Measurements from ENCODE around the gene CIP2A. TPM values are rescaled to one million over a fixed set of nuclear protein-coding genes. Genes with fewer than 3 reads are reported as not detected.

Gene CIP2A
- total RNA-seq, 1 donor from 2014 or later = 66.5 TPM

DNA sequence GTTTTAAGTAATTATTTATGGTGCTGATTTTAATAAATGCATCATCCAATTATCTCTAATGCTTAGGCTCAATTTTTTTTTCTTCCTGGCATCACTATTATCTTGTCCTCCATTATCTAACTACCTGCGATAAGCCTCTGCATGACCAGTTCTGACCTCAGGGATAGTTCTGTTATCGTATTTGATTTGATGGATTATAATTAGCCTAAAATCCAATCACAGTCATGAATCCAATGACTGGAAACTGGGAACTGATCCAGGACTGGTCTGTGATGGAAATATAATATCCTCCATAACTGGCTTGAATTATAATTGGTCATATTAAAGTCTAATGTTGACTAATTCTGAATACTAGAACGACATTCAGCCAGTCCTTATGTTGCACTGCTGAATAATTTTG lies 80.0 kb downstream of the CIP2A start:
- H3K36me3 ChIP-seq = no peaks in the 10 kb centered on the region
- no peak for DNase-seq (ENCODE audit: low spot score)
- H3K79me2 ChIP-seq (ENCODE audit: low read depth) = no peaks in the 10 kb centered on the region
- peaks cover 4% of the 10 kb centered on the region for H3F3A ChIP-seq (ENCODE audit: low read depth)
- Mint-ChIP-seq H3K4me3 (no peak overlapping the region), H3K27ac (no peak overlapping the region), H3K4me1 (peaks cover 13% of the 10 kb centered on the region), H3K36me3 (peaks cover 2% of the 10 kb centered on the region), H3K9me3 (no peaks in the 10 kb centered on the region), H3K27me3 (ENCODE audit: insufficient read depth, low read depth) (no peaks in the 10 kb centered on the region)
- H4K20me1 ChIP-seq (ENCODE audit: low read depth) = no peaks in the 10 kb centered on the region
- TF ChIP-seq, protein P1, sequence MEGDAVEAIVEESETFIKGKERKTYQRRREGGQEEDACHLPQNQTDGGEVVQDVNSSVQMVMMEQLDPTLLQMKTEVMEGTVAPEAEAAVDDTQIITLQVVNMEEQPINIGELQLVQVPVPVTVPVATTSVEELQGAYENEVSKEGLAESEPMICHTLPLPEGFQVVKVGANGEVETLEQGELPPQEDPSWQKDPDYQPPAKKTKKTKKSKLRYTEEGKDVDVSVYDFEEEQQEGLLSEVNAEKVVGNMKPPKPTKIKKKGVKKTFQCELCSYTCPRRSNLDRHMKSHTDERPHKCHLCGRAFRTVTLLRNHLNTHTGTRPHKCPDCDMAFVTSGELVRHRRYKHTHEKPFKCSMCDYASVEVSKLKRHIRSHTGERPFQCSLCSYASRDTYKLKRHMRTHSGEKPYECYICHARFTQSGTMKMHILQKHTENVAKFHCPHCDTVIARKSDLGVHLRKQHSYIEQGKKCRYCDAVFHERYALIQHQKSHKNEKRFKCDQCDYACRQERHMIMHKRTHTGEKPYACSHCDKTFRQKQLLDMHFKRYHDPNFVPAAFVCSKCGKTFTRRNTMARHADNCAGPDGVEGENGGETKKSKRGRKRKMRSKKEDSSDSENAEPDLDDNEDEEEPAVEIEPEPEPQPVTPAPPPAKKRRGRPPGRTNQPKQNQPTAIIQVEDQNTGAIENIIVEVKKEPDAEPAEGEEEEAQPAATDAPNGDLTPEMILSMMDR (IDR thresholded peaks at IDR 0.05) = no peak
- TF ChIP-seq EZH2 (IDR thresholded peaks at IDR 0.05) (no peak), EZH2phosphoT487 (IDR thresholded peaks at IDR 0.05) (no peak)
- no peak overlapping the region for H3K27ac ChIP-seq
- peak overlapping the region; percentile 22 for H3K4me2 ChIP-seq
- H3K9me3 ChIP-seq (ENCODE audit: low read depth) = no peaks in the 10 kb centered on the region
- H3K9ac ChIP-seq = no peak overlapping the region
- no peaks in the 10 kb centered on the region for H3K27me3 ChIP-seq
- no peak overlapping the region for H2AFZ ChIP-seq (replicated peaks)
- no peak overlapping the region for H3K4me3 ChIP-seq
- peaks cover 11% of the 10 kb centered on the region for H3K4me1 ChIP-seq

DNA sequence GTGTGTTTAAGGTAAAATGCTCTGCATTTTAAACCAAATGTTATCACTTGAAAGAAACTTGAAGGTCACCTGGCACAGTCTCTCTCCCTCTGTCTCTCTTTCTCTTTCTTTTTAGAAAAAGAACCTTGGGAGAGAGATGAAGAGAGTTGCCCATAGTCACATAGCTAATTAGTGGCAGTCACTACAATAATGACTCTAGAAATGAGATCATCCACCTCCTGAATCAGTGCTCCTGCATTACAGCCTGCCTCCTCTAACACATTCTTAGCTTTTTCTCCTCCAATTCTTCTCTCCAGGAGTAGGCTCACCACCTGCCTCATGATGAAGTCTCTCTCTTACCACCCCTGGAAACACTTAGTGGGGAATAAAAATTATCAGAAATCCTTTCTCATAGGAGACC lies 81.3 kb downstream of the CIP2A start:
- no peak overlapping the region for H3K27ac Mint-ChIP-seq
- Histone ChIP-seq H3K27me3 (no peaks in the 10 kb centered on the region), H3K79me2 (ENCODE audit: low read depth) (no peaks in the 10 kb centered on the region), H2AFZ (replicated peaks) (no peak overlapping the region), H3K9ac (no peak overlapping the region), H3F3A (ENCODE audit: low read depth) (peaks cover 4% of the 10 kb centered on the region), H3K27ac (no peak overlapping the region), H3K9me3 (ENCODE audit: low read depth) (no peaks in the 10 kb centered on the region), H4K20me1 (ENCODE audit: low read depth) (no peaks in the 10 kb centered on the region), H3K4me3 (no peak overlapping the region), H3K4me2 (no peak overlapping the region), H3K4me1 (peaks cover 11% of the 10 kb centered on the region), H3K36me3 (no peaks in the 10 kb centered on the region)
- TF ChIP-seq EZH2 (IDR thresholded peaks at IDR 0.05) (no peak), EZH2phosphoT487 (IDR thresholded peaks at IDR 0.05) (no peak)
- TF ChIP-seq, protein P1 (IDR thresholded peaks at IDR 0.05) = no peak
- H3K4me3 Mint-ChIP-seq = no peak overlapping the region
- H3K9me3 Mint-ChIP-seq = no peaks in the 10 kb centered on the region
- H3K36me3 Mint-ChIP-seq = no peaks in the 10 kb centered on the region
- DNase-seq (ENCODE audit: low spot score) = no peak
- no peaks in the 10 kb centered on the region for H3K27me3 Mint-ChIP-seq (ENCODE audit: insufficient read depth, low read depth)
- H3K4me1 Mint-ChIP-seq = peaks cover 13% of the 10 kb centered on the region

DNA sequence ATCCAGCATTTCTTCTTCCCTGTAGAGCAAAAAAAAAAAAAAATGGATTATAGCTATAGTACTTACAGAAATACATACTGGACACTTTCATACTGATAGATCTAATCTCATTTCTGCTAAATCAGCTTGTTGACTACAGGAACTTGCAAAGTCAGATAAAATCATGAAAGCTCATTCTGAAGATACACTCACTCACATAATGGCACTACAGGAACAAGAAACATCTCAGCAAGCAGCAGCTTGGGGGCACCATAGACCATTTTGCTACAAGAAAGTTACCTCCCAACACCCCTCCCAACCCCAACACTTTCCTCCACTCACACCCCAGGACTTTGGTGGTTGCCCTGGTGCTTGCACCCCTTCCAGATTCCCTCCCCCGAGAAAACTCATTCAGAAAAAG lies 83.4 kb downstream of the CIP2A start:
- Histone ChIP-seq H3K27me3 (no peaks in the 10 kb centered on the region), H3K4me3 (no peak overlapping the region), H3K9me3 (ENCODE audit: low read depth) (no peaks in the 10 kb centered on the region), H3K79me2 (ENCODE audit: low read depth) (no peaks in the 10 kb centered on the region), H4K20me1 (ENCODE audit: low read depth) (no peaks in the 10 kb centered on the region), H3K4me2 (no peak overlapping the region), H3K9ac (no peak overlapping the region), H2AFZ (replicated peaks) (no peak overlapping the region), H3K27ac (no peak overlapping the region), H3K36me3 (no peaks in the 10 kb centered on the region), H3F3A (ENCODE audit: low read depth) (peaks cover 4% of the 10 kb centered on the region), H3K4me1 (peaks cover 11% of the 10 kb centered on the region)
- peaks cover 13% of the 10 kb centered on the region for H3K4me1 Mint-ChIP-seq
- no peak overlapping the region for H3K4me3 Mint-ChIP-seq
- H3K27me3 Mint-ChIP-seq (ENCODE audit: insufficient read depth, low read depth) = no peaks in the 10 kb centered on the region
- H3K36me3 Mint-ChIP-seq = no peaks in the 10 kb centered on the region
- no peaks in the 10 kb centered on the region for H3K9me3 Mint-ChIP-seq
- TF ChIP-seq, protein P1 (IDR thresholded peaks at IDR 0.05) = peak; percentile 46
- TF ChIP-seq EZH2 (IDR thresholded peaks at IDR 0.05) = no peak
- H3K27ac Mint-ChIP-seq = no peak overlapping the region
- peak; percentile 29 for DNase-seq (ENCODE audit: low spot score)
